Trophoblast cell (in vitro differentiated cells and primary cell): ENCODE results near the gene GNG11.

Source experiments
- DNase-seq, 2 donors: peaks; one replicate each; pipeline ENCODE4 v3.0.0-alpha.2; 2016
- H2AFZ ChIP-seq: 2 replicates; pipeline ENCODE4 v1.6.1; 2013; ENCODE audit warnings: low read length, moderate library complexity, mild to moderate bottlenecking; ENCODE audit not compliant: insufficient read depth, poor library complexity
- H2AK5ac ChIP-seq: 2 replicates; pipeline ENCODE4 v1.6.1; 2013; ENCODE audit warnings: mild to moderate bottlenecking, low read length
- H2BK120ac ChIP-seq: 2 replicates; pipeline ENCODE4 v1.6.1; 2013; ENCODE audit warnings: low read length, mild to moderate bottlenecking, moderate library complexity; ENCODE audit not compliant: insufficient read depth, poor library complexity
- H2BK12ac ChIP-seq: 2 replicates; pipeline ENCODE4 v1.6.1; 2013; ENCODE audit warnings: mild to moderate bottlenecking, low read length, moderate library complexity
- H2BK5ac ChIP-seq: 2 replicates; pipeline ENCODE4 v1.6.1; 2013; ENCODE audit warnings: low read length, low read depth, moderate library complexity, mild to moderate bottlenecking; ENCODE audit not compliant: poor library complexity
- H3K14ac ChIP-seq: 2 replicates; pipeline ENCODE4 v1.6.1; 2013; ENCODE audit warnings: mild to moderate bottlenecking, low read length
- H3K18ac ChIP-seq: 2 replicates; pipeline ENCODE4 v1.6.1; 2013; ENCODE audit warnings: mild to moderate bottlenecking, low read length
- H3K23ac ChIP-seq: 2 replicates; pipeline ENCODE4 v1.6.1; 2013; ENCODE audit warnings: low read length
- H3K27ac ChIP-seq: 2 replicates; pipeline ENCODE4 v1.5.1; 2013; ENCODE audit warnings: low read depth, mild to moderate bottlenecking, inconsistent platforms, low read length, moderate library complexity
- H3K27me3 ChIP-seq: 2 replicates; pipeline ENCODE4 v1.6.1; 2013; ENCODE audit warnings: inconsistent platforms, mild to moderate bottlenecking, low read length, moderate library complexity; ENCODE audit not compliant: insufficient read depth
- H3K36me3 ChIP-seq, 2 experiments: 1 replicate in 1 of 2; 2 replicates in 1 of 2; pipeline ENCODE4 v1.6.1; 2013; ENCODE audit warnings: low read length in 2 of 2, mild to moderate bottlenecking in 2 of 2, moderate library complexity in 1 of 2; ENCODE audit not compliant: insufficient read depth in 2 of 2, control insufficient read depth in 1 of 2
- H3K4ac ChIP-seq: 2 replicates; pipeline ENCODE4 v1.6.1; 2013; ENCODE audit warnings: low read depth, mild to moderate bottlenecking, low read length, moderate library complexity
- H3K4me1 ChIP-seq, 2 experiments: 1 replicate in 1 of 2; 2 replicates in 1 of 2; pipeline ENCODE4 v1.6.1; 2013; ENCODE audit warnings: low read length in 2 of 2, mild to moderate bottlenecking in 2 of 2, moderate library complexity in 1 of 2; ENCODE audit not compliant: insufficient read depth in 2 of 2, control insufficient read depth in 1 of 2
- H3K4me2 ChIP-seq: 2 replicates; pipeline ENCODE4 v1.6.1; 2013; ENCODE audit warnings: inconsistent platforms, mild to moderate bottlenecking, low read length, moderate library complexity
- H3K4me3 ChIP-seq: 2 replicates; pipeline ENCODE4 v1.5.1; 2013; ENCODE audit warnings: mild to moderate bottlenecking, low read depth, low read length, inconsistent platforms
- H3K79me1 ChIP-seq: one replicate; pipeline ENCODE4 v1.6.1; 2013; ENCODE audit warnings: low read length
- H3K79me2 ChIP-seq: 2 replicates; pipeline ENCODE4 v1.6.1; 2013; ENCODE audit warnings: low read length, mild to moderate bottlenecking; ENCODE audit not compliant: control insufficient read depth, insufficient read depth, poor library complexity
- H3K9ac ChIP-seq: 2 replicates; pipeline ENCODE4 v1.6.1; 2013; ENCODE audit warnings: mild to moderate bottlenecking, low read length
- H3K9me3 ChIP-seq: 2 replicates; pipeline ENCODE4 v1.6.1; 2013; ENCODE audit warnings: low read depth, mild to moderate bottlenecking, control low read depth, inconsistent platforms, low read length; ENCODE audit not compliant: insufficient read depth
- H4K12ac ChIP-seq: 2 replicates; pipeline ENCODE4 v1.6.1; 2013; ENCODE audit warnings: low read depth, mild to moderate bottlenecking, low read length, moderate library complexity
- H4K8ac ChIP-seq: 2 replicates; pipeline ENCODE4 v1.6.1; 2013; ENCODE audit warnings: low read depth, mild to moderate bottlenecking, low read length, moderate library complexity
- H4K91ac ChIP-seq: one replicate; pipeline ENCODE4 v1.6.1; 2013; ENCODE audit warnings: low read depth, mild to moderate bottlenecking, low read length, moderate library complexity
- WGBS: extraction: QIAGEN DNeasy Blood & Tissue Kit; methylation state at CpG from one replicate; pipeline ENCODE4 v1.1.7; 2013; ENCODE audit warnings: missing lambda C conversion rate; ENCODE audit not compliant: insufficient read length, insufficient coverage; ENCODE audit errors: extremely low coverage; 5-methylcytosine and 5-hydroxymethylcytosine counted together

GNG11 gene

DNA sequence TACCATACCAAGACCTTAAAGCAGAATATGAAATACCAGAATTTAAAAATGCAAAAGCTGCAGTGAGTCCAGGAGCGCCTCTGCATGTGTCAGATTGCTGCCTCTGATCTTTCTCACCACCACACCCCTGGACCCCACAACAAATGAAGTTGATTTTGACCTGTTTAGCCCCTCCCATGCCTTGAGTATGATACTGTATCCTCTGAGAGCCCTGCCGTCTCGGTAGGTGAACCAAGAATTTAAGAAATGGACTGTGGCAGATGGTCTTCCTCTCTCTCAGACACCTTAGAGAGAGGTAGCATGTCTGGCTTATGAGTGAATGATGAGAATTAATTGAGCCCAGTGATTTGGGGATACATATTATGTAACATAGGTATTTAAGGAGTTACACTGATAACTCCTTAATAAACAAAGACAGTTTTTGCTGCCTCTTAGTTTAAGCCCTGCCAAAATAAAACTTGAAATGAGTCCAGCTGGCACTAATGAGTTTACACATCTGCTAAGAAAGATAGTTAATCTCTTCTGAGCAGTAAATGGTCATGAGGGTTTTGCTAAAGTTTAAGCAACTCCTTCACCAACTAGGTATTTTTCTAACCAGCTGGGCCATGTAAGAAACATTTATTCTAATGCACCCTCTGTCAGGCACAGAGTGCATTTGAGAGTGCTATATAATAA is 26.4 kb upstream of the GNG11 start:
- Histone ChIP-seq H2BK12ac (no peak overlapping the region), H3K4me2 (no peak overlapping the region), H3K36me3 (no peaks in the 10 kb centered on the region), H3K4ac (no peak overlapping the region), H3K79me1 (no peaks in the 10 kb centered on the region), H3K14ac (no peak overlapping the region), H2AFZ (no peak overlapping the region), H3K4me3 (no peak overlapping the region), H3K9ac (no peak overlapping the region), H2BK120ac (no peak overlapping the region), H3K27me3 (no peaks in the 10 kb centered on the region), H4K8ac (no peak overlapping the region), H3K18ac (no peak overlapping the region), H3K79me2 (no peaks in the 10 kb centered on the region), H3K4me1 (no peaks in the 10 kb centered on the region), H3K23ac (no peak overlapping the region), H3K9me3 (no peaks in the 10 kb centered on the region), H4K12ac (no peak overlapping the region), H2AK5ac (no peak overlapping the region), H4K91ac (no peak overlapping the region), H3K27ac (no peak overlapping the region), H2BK5ac (no peak overlapping the region)
- WGBS, result no CpG with 5 or more reads among the region's 3 CpGs
- DNase-seq, result no peak

DNA sequence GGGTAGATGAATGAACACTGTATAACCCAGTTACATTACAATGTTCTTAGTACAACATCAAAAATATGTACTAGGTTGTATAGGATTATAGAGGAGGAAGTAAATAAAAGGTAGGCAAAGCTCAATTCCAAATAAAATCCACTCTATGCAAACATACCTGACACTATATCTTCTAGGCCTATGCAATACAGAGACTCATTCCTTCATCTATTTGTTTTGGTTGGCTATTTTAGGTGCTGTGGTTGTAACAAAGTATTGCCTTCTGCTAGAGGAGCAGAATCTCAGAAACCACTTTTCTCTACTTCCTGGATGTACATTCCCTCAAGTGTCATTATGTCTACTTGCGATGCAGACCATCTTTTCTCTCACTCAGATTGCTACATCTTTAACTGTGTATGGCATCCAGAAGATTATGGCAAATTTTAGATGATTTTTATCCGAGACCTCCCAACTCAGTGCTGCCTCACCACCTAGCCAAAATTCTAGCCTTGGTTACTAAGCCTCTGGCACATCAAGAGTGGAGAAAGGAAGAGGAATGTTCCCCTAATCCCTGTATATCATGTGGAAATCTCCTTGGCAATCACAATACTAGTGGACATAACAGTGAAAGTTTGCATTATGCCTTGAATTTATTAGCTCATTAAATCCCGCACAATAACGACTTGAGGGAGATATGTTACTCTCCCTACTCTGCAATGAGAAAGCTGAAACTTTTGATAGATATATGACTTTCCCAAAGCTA is 25.5 kb upstream of the GNG11 start:
- Histone ChIP-seq H2BK5ac (no peak overlapping the region), H2BK120ac (no peak overlapping the region), H2AFZ (no peak overlapping the region), H3K27ac (no peak overlapping the region), H3K27me3 (no peaks in the 10 kb centered on the region), H3K79me2 (no peaks in the 10 kb centered on the region), H3K14ac (no peak overlapping the region), H2BK12ac (no peak overlapping the region), H3K9ac (no peak overlapping the region), H3K18ac (no peak overlapping the region), H4K12ac (no peak overlapping the region), H3K9me3 (no peaks in the 10 kb centered on the region), H3K4me2 (no peak overlapping the region), H3K36me3 (no peaks in the 10 kb centered on the region), H2AK5ac (no peak overlapping the region), H3K23ac (no peak overlapping the region), H4K91ac (no peak overlapping the region), H3K4ac (no peak overlapping the region), H3K4me3 (no peak overlapping the region), H3K79me1 (no peaks in the 10 kb centered on the region), H4K8ac (no peak overlapping the region), H3K4me1 (no peaks in the 10 kb centered on the region)
- no peak for DNase-seq
- no CpG with 5 or more reads among the region's 4 CpGs for WGBS

DNA sequence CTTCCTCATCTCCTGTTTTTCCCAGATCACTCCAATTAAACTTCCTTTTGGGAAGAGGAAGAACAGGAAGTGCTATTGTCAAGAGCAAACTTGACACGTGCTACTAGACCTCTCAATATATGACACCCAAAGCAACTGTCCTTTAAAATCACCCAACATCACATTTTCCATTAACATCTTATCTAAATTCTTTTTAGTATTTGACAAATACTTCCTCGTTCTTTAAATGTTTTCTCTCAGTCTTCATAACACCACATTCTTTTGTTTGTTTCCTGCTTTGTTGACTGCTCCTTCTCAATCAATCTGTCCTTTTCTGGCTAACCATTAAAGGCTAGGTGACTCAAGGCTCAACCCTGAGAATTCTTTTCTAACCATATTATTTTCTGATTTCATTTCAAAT is 23.9 kb upstream of the GNG11 start:
- no peaks in the 10 kb centered on the region for H3K79me1 ChIP-seq
- no peak overlapping the region for H2BK12ac ChIP-seq
- 100% methylated on average over 1 of the region's 2 CpGs for WGBS
- H3K14ac ChIP-seq, result no peak overlapping the region
- H2AK5ac ChIP-seq, result no peak overlapping the region
- no peak overlapping the region for H4K8ac ChIP-seq
- no peaks in the 10 kb centered on the region for H3K4me1 ChIP-seq
- H4K91ac ChIP-seq, result no peak overlapping the region
- H2AFZ ChIP-seq, result no peak overlapping the region
- H3K4ac ChIP-seq, result no peak overlapping the region
- H3K27ac ChIP-seq, result no peak overlapping the region
- H2BK120ac ChIP-seq, result no peak overlapping the region
- H2BK5ac ChIP-seq, result no peak overlapping the region
- no peaks in the 10 kb centered on the region for H3K79me2 ChIP-seq
- H3K4me3 ChIP-seq, result no peak overlapping the region
- no peaks in the 10 kb centered on the region for H3K9me3 ChIP-seq
- no peak overlapping the region for H3K4me2 ChIP-seq
- no peak overlapping the region for H3K9ac ChIP-seq
- no peaks in the 10 kb centered on the region for H3K36me3 ChIP-seq
- H3K23ac ChIP-seq, result no peak overlapping the region
- no peaks in the 10 kb centered on the region for H3K27me3 ChIP-seq
- peak in 1 of 2 donors; percentile 39 for DNase-seq
- no peak overlapping the region for H3K18ac ChIP-seq
- no peak overlapping the region for H4K12ac ChIP-seq

DNA sequence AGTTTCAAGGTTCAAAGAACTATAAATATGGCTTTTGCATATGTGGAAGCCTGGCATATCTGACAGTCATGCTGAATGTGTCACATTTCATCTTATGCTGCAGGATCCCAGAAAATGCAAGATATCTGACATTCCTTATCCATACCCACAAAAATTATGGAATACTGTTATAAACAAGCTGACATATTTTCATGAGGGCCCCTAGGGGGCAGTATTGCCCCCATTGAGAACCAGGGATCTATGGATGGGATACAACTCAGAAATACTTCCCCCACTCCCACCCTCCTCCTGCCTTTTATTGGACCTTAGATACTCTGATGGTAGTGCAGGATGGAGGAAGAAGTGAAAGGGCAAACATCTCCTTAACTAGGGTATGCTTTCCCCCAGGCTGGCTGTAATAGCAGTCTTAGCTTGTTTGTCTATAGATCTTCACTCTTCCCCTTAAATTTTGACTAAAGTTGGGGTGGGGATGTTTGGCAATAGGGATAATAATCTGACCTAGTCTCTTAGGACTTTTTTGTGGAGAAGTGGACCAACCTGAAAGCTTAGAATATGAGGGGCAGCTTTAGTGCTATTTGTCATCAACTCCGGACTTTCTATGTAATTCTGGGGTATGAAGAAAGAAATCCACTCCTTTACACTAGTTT is 18.6 kb upstream of the GNG11 start:
- H3K36me3 ChIP-seq, result no peaks in the 10 kb centered on the region
- H3K4me1 ChIP-seq, result no peaks in the 10 kb centered on the region
- no peak overlapping the region for H3K18ac ChIP-seq
- H3K27me3 ChIP-seq, result no peaks in the 10 kb centered on the region
- no peak overlapping the region for H3K27ac ChIP-seq
- H2AK5ac ChIP-seq, result no peak overlapping the region
- H3K9ac ChIP-seq, result no peak overlapping the region
- H3K4me2 ChIP-seq, result no peak overlapping the region
- H3K79me2 ChIP-seq, result no peaks in the 10 kb centered on the region
- no peak overlapping the region for H3K14ac ChIP-seq
- H3K4me3 ChIP-seq, result no peak overlapping the region
- no CpG with 5 or more reads among the region's 1 CpG for WGBS
- H2BK120ac ChIP-seq, result no peak overlapping the region
- no peaks in the 10 kb centered on the region for H3K9me3 ChIP-seq
- no peak overlapping the region for H3K23ac ChIP-seq
- no peaks in the 10 kb centered on the region for H3K79me1 ChIP-seq
- H4K91ac ChIP-seq, result no peak overlapping the region
- H2AFZ ChIP-seq, result no peak overlapping the region
- H2BK12ac ChIP-seq, result no peak overlapping the region
- DNase-seq, result peak; percentile 28 to 75
- no peak overlapping the region for H2BK5ac ChIP-seq
- no peak overlapping the region for H4K8ac ChIP-seq
- no peak overlapping the region for H3K4ac ChIP-seq
- H4K12ac ChIP-seq, result no peak overlapping the region
